Measurements from ENCODE around the gene FADS6.

Gene FADS6

DNA sequence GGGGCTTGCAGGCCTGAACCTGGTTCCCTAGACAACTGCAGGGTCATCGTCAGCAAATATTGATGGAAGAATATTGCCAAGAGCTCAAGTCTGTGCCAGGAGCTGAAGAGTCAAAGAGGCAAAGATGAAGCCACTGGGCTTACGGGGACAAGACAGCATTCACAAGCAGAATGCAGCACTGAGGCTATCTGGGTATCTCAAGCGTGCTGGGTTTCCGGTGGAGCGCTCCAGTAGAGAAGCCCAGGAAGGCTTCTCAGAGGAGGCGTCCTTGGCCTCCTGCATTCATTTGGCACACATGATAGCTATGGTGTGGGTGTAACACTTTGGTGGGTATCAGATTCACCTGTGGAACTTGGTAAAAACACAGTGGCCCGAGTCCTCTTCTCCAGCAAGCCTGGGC lies 2.9 kb downstream of the FADS6 start:
- DNase-seq (ENCODE audit: insufficient read length, low spot score) (no peak), FAIRE-seq (no peak)
- no peak for TF ChIP-seq POLR2A (IDR thresholded peaks at IDR 0.05; ENCODE audit: low read depth, low read length)

DNA sequence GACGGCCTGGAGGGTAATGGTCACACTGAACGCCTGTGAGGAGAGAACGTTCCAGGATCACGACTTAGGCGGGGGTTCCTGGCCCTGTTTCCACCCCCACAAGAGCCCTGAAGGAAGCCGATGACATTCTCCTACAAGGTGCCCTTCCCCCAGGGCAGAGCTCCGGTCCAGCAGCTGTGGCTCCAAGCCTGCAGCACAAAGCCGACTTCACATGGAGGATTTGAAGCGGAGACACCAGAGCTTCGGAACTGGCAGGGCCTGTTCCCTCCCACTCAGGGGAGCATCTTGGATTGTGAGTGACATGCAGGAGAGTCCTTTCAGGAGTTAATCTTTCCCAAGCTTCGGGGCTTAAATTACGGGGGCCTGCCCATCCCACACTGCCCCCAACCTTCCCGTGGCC lies 5.0 kb downstream of the FADS6 start:
- no peak for DNase-seq (ENCODE audit: insufficient read length, low spot score)
- FAIRE-seq, result no peak
- no peak for TF ChIP-seq POLR2A (IDR thresholded peaks at IDR 0.05; ENCODE audit: low read depth, low read length)

- no peak for DNase-seq (ENCODE audit: insufficient read length, low spot score)
- TF ChIP-seq POLR2A (IDR thresholded peaks at IDR 0.05; ENCODE audit: low read depth, low read length), result no peak
- FAIRE-seq, result no peak
Observed at GRCh38 chr17:74883241-74883745, 10.1 kb downstream of the FADS6 start.

DNA sequence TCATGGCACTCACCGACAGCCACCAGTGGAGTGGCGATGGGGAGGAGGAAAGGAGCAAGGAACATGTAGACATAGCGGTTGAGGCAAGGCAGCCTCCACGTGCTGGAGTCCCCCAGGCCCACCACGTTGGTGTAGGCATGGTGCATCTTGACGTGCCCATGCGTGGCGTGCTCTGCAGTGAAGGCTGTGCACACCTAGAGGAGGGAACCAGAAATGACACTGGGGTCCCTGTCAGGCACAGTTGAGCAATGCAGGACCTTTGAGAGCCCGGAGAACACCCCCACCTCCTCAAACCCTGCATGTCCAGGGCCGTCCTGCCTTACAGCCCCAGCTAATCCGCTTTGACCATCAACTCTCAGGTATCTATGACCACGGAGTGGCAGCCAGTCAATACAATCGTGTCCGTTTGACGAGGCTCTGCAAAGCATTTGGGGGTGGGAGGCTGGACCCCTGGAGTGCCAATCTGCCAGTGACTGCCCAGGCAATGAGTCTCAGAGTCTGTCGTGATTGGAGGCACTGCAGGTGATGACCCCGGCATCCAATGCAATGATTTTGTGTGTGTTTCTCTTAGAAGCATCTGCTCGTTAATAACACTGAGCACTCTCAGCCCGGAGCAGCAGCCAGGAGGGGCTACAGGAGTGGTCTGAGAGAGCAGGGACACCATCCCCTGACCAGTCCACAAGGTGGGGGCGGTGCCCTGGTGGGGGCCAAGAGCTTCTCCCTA lies 10.8 kb downstream of the FADS6 start:
- TF ChIP-seq POLR2A (IDR thresholded peaks at IDR 0.05; ENCODE audit: low read depth, low read length), result no peak
- DNase-seq (ENCODE audit: insufficient read length, low spot score) (no peak), FAIRE-seq (no peak)

DNA sequence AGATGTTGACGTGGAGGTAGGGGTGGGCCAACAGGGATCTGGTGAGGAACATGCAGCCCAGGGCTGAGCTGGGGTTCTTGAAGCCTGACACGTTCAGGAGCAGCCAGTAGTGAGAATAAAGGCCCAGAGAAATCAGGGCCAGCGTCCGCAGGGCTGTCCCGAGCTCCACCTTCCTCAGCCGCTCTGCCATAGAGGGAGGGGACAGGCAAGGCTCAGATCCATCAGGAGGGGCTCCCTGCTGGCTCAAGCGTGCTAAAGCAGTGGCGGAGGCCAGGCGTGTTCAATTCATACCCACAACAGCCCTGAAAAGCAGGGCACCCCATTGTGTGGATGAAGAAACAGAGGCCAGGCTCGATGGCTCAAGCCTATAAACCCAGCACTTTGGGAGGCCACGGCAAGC lies 12.4 kb downstream of the FADS6 start:
- FAIRE-seq (no peak), DNase-seq (ENCODE audit: insufficient read length, low spot score) (no peak)
- TF ChIP-seq POLR2A (IDR thresholded peaks at IDR 0.05; ENCODE audit: low read depth, low read length), result no peak

DNA sequence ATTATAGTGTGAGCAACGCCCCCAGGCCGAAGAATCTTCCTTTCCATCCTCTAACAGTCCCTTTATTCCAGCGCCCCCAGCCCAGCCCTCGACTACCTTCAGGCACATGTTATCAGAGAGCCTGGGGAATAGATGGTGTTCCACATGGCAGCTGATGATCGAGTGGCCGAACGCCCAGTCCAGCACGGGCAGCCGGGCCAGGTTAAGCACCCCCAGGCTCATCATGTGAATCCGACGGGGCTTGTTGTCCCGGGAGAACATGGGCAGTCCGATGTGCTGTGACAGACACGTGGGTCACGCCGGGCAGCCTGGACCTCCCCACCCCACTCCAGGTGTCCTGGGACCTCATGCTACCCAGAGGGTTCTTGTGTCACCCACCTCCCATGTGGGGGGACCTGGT lies 14.1 kb downstream of the FADS6 start:
- DNase-seq (ENCODE audit: insufficient read length, low spot score) (no peak), FAIRE-seq (no peak)
- no peak for TF ChIP-seq POLR2A (IDR thresholded peaks at IDR 0.05; ENCODE audit: low read depth, low read length)

GRCh38 chr17:74878658-74879057 lies 14.8 kb downstream of the FADS6 start:
- no peak for TF ChIP-seq POLR2A (IDR thresholded peaks at IDR 0.05; ENCODE audit: low read depth, low read length)
- FAIRE-seq, result no peak
- no peak for DNase-seq (ENCODE audit: insufficient read length, low spot score)

DNA sequence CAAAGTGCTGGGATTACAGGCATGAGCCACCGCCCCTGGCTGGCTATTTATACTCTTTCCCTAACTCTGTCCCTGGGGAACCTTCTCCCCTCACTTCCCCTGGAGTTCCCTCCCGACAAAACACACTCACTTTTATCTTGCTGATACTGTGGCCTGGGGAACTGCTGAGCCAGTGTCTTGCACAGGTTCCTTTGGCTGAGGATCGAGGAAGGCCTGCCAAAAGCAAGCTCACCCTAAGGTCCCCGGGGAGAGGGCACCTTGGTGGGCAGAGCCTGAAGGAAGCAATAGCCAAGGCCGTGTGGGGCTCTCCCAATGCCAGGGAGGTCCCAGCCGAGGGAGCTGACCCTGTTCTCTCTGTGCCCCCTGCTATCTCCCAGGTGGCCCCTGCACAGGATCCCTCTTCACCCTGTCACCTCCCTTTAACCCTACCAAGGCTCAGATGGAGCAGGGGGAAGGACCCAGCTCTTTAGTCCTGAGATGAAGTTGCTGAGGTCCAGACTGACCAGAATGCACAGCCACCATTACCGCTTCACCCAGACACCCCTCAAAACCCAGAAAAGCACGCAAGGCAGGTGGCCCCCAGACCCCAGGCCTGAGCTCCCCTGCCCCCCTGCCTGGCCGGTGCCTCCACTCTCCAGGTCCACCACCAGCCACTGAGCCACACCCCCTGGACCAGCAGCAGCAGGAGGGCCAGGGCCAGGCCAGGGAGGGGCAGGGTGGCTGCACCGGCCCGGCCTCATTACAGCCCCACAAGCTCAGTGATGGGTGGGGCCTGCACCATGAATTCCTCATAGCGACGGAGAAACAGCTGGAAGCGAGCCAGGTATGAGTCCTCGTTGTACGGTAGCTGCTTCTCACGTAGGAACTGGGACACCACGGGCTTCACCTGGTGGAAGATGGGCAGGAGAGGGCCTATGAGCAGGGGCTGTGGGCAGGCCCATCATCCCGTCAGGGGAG lies 15.6 kb downstream of the FADS6 start:
- TF ChIP-seq POLR2A (IDR thresholded peaks at IDR 0.05; ENCODE audit: low read depth, low read length), result no peak
- no peak for FAIRE-seq
- DNase-seq (ENCODE audit: insufficient read length, low spot score), result no peak

GRCh38 chr17:74875977-74876593 lies 17.3 kb downstream of the FADS6 start:
- DNase-seq (ENCODE audit: insufficient read length, low spot score), result no peak
- no peak for FAIRE-seq
- no peak for TF ChIP-seq POLR2A (IDR thresholded peaks at IDR 0.05; ENCODE audit: low read depth, low read length)

DNA sequence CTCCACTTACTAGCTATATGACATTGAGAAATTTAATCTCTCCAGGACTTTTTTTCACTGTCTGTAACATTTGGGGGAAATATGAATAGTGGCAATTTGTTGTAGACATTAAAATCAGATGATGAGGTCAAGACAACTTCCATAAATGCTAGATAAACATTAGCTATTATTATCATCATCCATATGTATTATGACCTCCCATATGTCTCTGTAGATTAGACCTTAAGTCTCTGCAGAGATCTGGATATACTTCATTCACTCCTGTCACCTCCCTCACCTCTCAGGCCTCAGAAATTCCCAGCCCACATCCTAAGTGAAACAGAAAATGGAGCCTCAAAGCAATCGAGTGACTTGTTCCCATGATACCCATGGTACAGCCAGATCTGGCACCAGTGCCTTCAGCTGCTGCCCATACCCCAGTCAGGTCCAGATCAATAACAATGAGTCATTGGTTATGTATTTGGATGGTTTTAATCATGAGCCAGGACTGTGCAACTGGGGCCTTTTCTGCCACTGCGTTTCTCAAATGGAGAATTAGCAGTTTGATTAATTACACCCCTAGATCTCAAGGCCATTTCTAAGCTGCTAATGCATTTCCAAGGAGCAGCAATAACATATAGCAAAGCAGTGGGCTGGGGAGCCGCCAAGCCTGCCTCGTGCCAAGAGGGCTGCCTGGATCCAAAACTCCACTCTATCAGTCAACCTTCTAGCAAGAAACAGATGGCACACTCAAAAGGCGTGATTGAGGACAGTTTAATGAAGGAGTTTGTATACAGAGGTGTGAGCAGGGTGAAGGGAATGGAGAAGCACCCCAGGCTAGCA lies 18.1 kb downstream of the FADS6 start:
- no peak for TF ChIP-seq POLR2A (IDR thresholded peaks at IDR 0.05; ENCODE audit: low read depth, low read length)
- FAIRE-seq, result no peak
- DNase-seq (ENCODE audit: insufficient read length, low spot score), result no peak

- FAIRE-seq (no peak), DNase-seq (ENCODE audit: insufficient read length, low spot score) (no peak)
- no peak for TF ChIP-seq POLR2A (IDR thresholded peaks at IDR 0.05; ENCODE audit: low read depth, low read length)
Observed at GRCh38 chr17:74874615-74875037, 18.8 kb downstream of the FADS6 start.

DNA sequence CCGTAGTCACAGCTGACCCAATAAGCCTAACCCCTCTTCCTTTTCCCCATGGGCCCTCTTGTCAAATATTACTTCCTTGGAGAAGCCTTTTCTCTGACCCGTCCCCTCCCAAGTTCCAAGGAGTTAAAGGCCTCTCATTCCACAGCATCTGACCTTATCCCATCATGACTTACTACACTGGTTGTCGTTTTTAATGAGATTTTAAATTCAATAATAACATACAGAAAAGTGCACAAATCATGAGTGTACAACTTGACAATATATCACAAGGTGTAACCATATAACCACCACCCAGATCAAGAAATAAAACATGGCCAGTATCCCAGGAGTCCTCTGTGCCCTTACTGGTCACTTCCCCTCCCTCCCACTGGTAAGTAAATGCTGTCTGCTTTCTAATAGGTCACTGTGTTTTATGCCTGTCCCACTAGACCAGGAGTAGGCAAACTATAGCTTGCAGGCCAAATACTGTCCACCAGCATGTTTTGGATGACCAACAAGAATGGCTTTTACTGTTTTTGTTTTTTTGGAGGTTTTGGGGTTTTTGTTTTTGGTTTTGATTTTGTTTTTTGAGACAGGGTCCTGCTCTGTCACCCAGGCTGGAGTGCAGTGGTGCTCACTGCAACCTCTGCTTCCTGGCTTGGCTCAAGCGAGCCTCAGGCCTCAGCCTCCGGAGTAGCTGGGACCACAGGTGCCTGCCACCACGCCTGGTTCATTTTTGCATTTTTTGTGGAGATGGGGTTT lies 19.4 kb downstream of the FADS6 start:
- TF ChIP-seq POLR2A (IDR thresholded peaks at IDR 0.05; ENCODE audit: low read depth, low read length), result no peak
- FAIRE-seq (no peak), DNase-seq (ENCODE audit: insufficient read length, low spot score) (peak; percentile 88)
